H9 (cell line): ENCODE results near the gene BPIFB1. TPM values are rescaled to one million over a fixed set of nuclear protein-coding genes. Genes with fewer than 3 reads are reported as not detected.

Experiments
- DNase-seq: peaks from one replicate; pipeline ENCODE4 v3.0.0-alpha.2; 2017
- H2AFZ ChIP-seq: one replicate; pipeline ENCODE4 v1.6.1; 2013; ENCODE audit warnings: mild to moderate bottlenecking, low read length, control low read depth, moderate library complexity
- H2AK5ac ChIP-seq: 2 replicates; pipeline ENCODE4 v1.6.1; 2013; ENCODE audit warnings: low read length, control low read depth, mixed read lengths; ENCODE audit not compliant: insufficient read length
- H2BK120ac ChIP-seq: one replicate; pipeline ENCODE4 v1.6.1; 2013; ENCODE audit warnings: low read depth, mild to moderate bottlenecking, low read length, control low read depth, inconsistent platforms; ENCODE audit not compliant: poor library complexity, severe bottlenecking
- H2BK12ac ChIP-seq: 2 replicates; pipeline ENCODE4 v1.6.1; 2013; ENCODE audit warnings: low read length, control low read depth, mixed read lengths, low read depth; ENCODE audit not compliant: insufficient read length
- H2BK15ac ChIP-seq: 2 replicates; pipeline ENCODE4 v1.6.1; 2013; ENCODE audit warnings: low read depth, low read length, control low read depth
- H2BK20ac ChIP-seq: one replicate; pipeline ENCODE4 v1.6.1; 2013; ENCODE audit warnings: low read depth, mild to moderate bottlenecking, low read length, control low read depth, inconsistent platforms; ENCODE audit not compliant: poor library complexity, severe bottlenecking
- H2BK5ac ChIP-seq: 2 replicates; pipeline ENCODE4 v1.6.1; 2013; ENCODE audit warnings: low read length, control low read depth, mixed read lengths; ENCODE audit not compliant: insufficient read length
- H3K14ac ChIP-seq: 2 replicates; pipeline ENCODE4 v1.6.1; 2013; ENCODE audit warnings: low read length, control low read depth; ENCODE audit not compliant: insufficient read depth
- H3K18ac ChIP-seq: 2 replicates; pipeline ENCODE4 v1.6.1; 2013; ENCODE audit warnings: low read depth, mild to moderate bottlenecking, mixed read lengths, low read length, control low read depth; ENCODE audit not compliant: insufficient read length
- H3K23ac ChIP-seq: 2 replicates; pipeline ENCODE4 v1.6.1; 2013; ENCODE audit warnings: low read length, control low read depth, mixed read lengths, low read depth; ENCODE audit not compliant: insufficient read length
- H3K23me2 ChIP-seq: 2 replicates; pipeline ENCODE4 v1.6.1; 2013; ENCODE audit warnings: low read depth, mild to moderate bottlenecking, mixed read lengths, low read length, control low read depth; ENCODE audit not compliant: insufficient read length, poor library complexity, severe bottlenecking
- H3K27ac ChIP-seq: 2 replicates; pipeline ENCODE4 v1.5.1; 2013; ENCODE audit warnings: low read length, control low read depth, mixed read lengths, low read depth; ENCODE audit not compliant: insufficient read length
- H3K27me3 ChIP-seq: 2 replicates; pipeline ENCODE4 v1.6.1; 2013; ENCODE audit warnings: low read length, control low read depth, inconsistent platforms; ENCODE audit not compliant: insufficient read depth
- H3K4ac ChIP-seq: 2 replicates; pipeline ENCODE4 v1.6.1; 2013; ENCODE audit warnings: low read depth, mild to moderate bottlenecking, control low read depth, inconsistent platforms, low read length, moderate library complexity
- H3K4me1 ChIP-seq: 2 replicates; pipeline ENCODE4 v1.6.1; 2013; ENCODE audit warnings: low read length, control low read depth, inconsistent platforms; ENCODE audit not compliant: insufficient read depth
- H3K4me2 ChIP-seq: 2 replicates; pipeline ENCODE4 v1.6.1; 2013; ENCODE audit warnings: low read length, control low read depth, mixed read lengths; ENCODE audit not compliant: insufficient read length, insufficient read depth
- H3K56ac ChIP-seq: 2 replicates; pipeline ENCODE4 v1.6.1; 2013; ENCODE audit warnings: low read depth, mild to moderate bottlenecking, mixed read lengths, low read length, control low read depth; ENCODE audit not compliant: insufficient read length
- H3K79me1 ChIP-seq: 2 replicates; pipeline ENCODE4 v1.6.1; 2013; ENCODE audit warnings: low read depth, mild to moderate bottlenecking, moderate library complexity, low read length, control low read depth, inconsistent platforms; ENCODE audit not compliant: insufficient read depth, poor library complexity, severe bottlenecking
- H3K79me2 ChIP-seq: 2 replicates; pipeline ENCODE4 v1.6.1; 2013; ENCODE audit warnings: low read length, control low read depth, inconsistent platforms; ENCODE audit not compliant: insufficient read depth
- H3K9ac ChIP-seq: 2 replicates; pipeline ENCODE4 v1.6.1; 2013; ENCODE audit warnings: low read length, control low read depth, mixed read lengths; ENCODE audit not compliant: insufficient read length; ENCODE audit errors: extremely low read depth
- H3K9me3 ChIP-seq: one replicate; pipeline ENCODE4 v1.6.1; 2013; ENCODE audit warnings: low read depth, low read length, inconsistent platforms; ENCODE audit not compliant: control insufficient read depth
- H3T11ph ChIP-seq: one replicate; pipeline ENCODE4 v1.6.1; 2013; ENCODE audit warnings: mild to moderate bottlenecking, low read length, control low read depth, inconsistent platforms
- H4K20me1 ChIP-seq: one replicate; pipeline ENCODE4 v1.6.1; 2013; ENCODE audit not compliant: control insufficient read depth, insufficient read length, insufficient read depth
- H4K5ac ChIP-seq: 2 replicates; pipeline ENCODE4 v1.6.1; 2013; ENCODE audit warnings: low read depth, mild to moderate bottlenecking, mixed read lengths, low read length, control low read depth; ENCODE audit not compliant: insufficient read length
- H4K8ac ChIP-seq: replicated peaks from 2 replicates; pipeline ENCODE4 v1.6.1; 2013; ENCODE audit warnings: low read length, control low read depth, mixed read lengths, low read depth; ENCODE audit not compliant: insufficient read length
- H4K91ac ChIP-seq: 2 replicates; pipeline ENCODE4 v1.6.1; 2013; ENCODE audit warnings: low read depth, mild to moderate bottlenecking, moderate library complexity, mixed read lengths, low read length, control low read depth; ENCODE audit not compliant: insufficient read length
- H3K27ac Mint-ChIP-seq, 3 experiments: 2 replicates in 2 of 3; 3 replicates in 1 of 3; pipeline ENCODE4 v1.8.0; 2020 to 2021; ENCODE audit warnings: mixed read lengths in 3 of 3, mild to moderate bottlenecking in 1 of 3, moderate library complexity in 1 of 3
- H3K27me3 Mint-ChIP-seq: 2 replicates; pipeline ENCODE4 v1.8.0; 2021; ENCODE audit warnings: low read depth, mild to moderate bottlenecking, moderate library complexity, mixed read lengths
- H3K36me3 Mint-ChIP-seq, 3 experiments: 2 replicates in 2 of 3; 3 replicates in 1 of 3; pipeline ENCODE4 v1.8.0; 2020 to 2021; ENCODE audit warnings: low read depth in 3 of 3, mixed read lengths in 3 of 3; ENCODE audit not compliant: insufficient read depth in 1 of 3
- H3K4me1 Mint-ChIP-seq, 2 experiments: 2 replicates each; pipeline ENCODE4 v1.8.0; 2020; ENCODE audit warnings: mixed read lengths in 2 of 2
- H3K4me3 Mint-ChIP-seq, 2 experiments: 2 replicates in 1 of 2; 3 replicates in 1 of 2; pipeline ENCODE4 v1.8.0; 2020 to 2021; ENCODE audit warnings: mild to moderate bottlenecking in 2 of 2, mixed read lengths in 2 of 2, moderate library complexity in 1 of 2
- H3K9me3 Mint-ChIP-seq, 2 experiments: 2 replicates in 1 of 2; 3 replicates in 1 of 2; pipeline ENCODE4 v1.8.0; 2020; ENCODE audit warnings: mild to moderate bottlenecking in 2 of 2, mixed read lengths in 2 of 2, moderate library complexity in 1 of 2
- WGBS: extraction: QIAGEN DNeasy Blood & Tissue Kit; methylation state at CpG from one replicate; pipeline ENCODE4 v1.1.7; 2013; ENCODE audit warnings: missing lambda C conversion rate, low lambda C conversion rate, mixed read lengths; ENCODE audit not compliant: insufficient read length; ENCODE audit errors: extremely low coverage; 5-methylcytosine and 5-hydroxymethylcytosine counted together
- total RNA-seq: library from RNA; stranded (reverse); gene quantifications from 2 replicates; pipeline ENCODE4 v1.2.1, GENCODE V29; 2021
- TF ChIP-seq, protein P1 (sequence below): fragments of 200-600 bp; sonication (generic); conservative IDR thresholded peaks from 3 replicates; pipeline ENCODE4 v1.8.0; 2021; ENCODE audit warnings: antibody characterized with exemption, mild to moderate bottlenecking

Gene BPIFB1
- total RNA-seq, 1 experiment from 2014 or later, result not detected

DNA sequence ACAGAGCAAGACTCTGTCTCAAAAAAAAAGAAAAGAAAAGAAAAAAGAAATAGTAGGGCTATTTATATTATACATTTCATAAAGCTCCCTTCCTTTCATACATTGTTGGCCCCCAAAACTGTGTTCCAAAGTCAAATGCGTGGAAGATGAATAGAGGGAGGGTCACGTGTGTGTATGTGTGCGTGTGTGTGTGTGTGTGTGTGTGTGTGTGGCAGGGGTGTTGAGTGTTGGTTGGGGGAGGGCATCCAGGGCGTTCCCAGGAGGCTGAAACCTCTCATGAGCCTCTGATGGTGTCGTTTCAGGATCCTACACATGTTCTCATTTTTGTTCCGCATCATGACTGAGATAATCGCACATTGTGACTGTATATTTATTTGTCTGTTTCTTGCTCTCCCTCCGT is 7.8 kb upstream of the BPIFB1 start:
- no peak overlapping the region for H2BK20ac ChIP-seq
- no peak overlapping the region for H3K27ac Mint-ChIP-seq
- no peak overlapping the region for H3K56ac ChIP-seq
- no peak overlapping the region for H3K18ac ChIP-seq
- no CpG with 5 or more reads among the region's 8 CpGs for WGBS
- no peak overlapping the region for H3K27ac ChIP-seq
- H4K5ac ChIP-seq, result no peak overlapping the region
- DNase-seq, result no peak
- H3K4ac ChIP-seq, result no peak overlapping the region
- no peak overlapping the region for H4K8ac ChIP-seq
- no peaks in the 10 kb centered on the region for H3K9me3 Mint-ChIP-seq
- no peak overlapping the region for H3K23ac ChIP-seq
- H4K91ac ChIP-seq, result no peak overlapping the region
- TF ChIP-seq, protein P1, sequence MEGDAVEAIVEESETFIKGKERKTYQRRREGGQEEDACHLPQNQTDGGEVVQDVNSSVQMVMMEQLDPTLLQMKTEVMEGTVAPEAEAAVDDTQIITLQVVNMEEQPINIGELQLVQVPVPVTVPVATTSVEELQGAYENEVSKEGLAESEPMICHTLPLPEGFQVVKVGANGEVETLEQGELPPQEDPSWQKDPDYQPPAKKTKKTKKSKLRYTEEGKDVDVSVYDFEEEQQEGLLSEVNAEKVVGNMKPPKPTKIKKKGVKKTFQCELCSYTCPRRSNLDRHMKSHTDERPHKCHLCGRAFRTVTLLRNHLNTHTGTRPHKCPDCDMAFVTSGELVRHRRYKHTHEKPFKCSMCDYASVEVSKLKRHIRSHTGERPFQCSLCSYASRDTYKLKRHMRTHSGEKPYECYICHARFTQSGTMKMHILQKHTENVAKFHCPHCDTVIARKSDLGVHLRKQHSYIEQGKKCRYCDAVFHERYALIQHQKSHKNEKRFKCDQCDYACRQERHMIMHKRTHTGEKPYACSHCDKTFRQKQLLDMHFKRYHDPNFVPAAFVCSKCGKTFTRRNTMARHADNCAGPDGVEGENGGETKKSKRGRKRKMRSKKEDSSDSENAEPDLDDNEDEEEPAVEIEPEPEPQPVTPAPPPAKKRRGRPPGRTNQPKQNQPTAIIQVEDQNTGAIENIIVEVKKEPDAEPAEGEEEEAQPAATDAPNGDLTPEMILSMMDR, result no peak
- H2BK12ac ChIP-seq, result no peak overlapping the region
- no peaks in the 10 kb centered on the region; the same call in 1 of the 2 replicates for H3K4me1 ChIP-seq
- H2BK5ac ChIP-seq, result no peak overlapping the region
- peaks cover 17% of the 10 kb centered on the region for H3K27me3 Mint-ChIP-seq
- H3K4me1 Mint-ChIP-seq, result peaks cover 19 to 24% of the 10 kb centered on the region in 2 experiments
- H4K20me1 ChIP-seq, result peaks cover 2% of the 10 kb centered on the region
- H3K9ac ChIP-seq, result no peak overlapping the region
- no peaks in the 10 kb centered on the region for H3K23me2 ChIP-seq
- H2AK5ac ChIP-seq, result no peak overlapping the region
- H2BK15ac ChIP-seq, result no peak overlapping the region
- H3K9me3 ChIP-seq, result no peaks in the 10 kb centered on the region
- no peaks in the 10 kb centered on the region for H3K79me2 ChIP-seq
- no peak overlapping the region for H2BK120ac ChIP-seq
- H3K4me2 ChIP-seq, result no peak overlapping the region
- no peaks in the 10 kb centered on the region for H3K79me1 ChIP-seq
- H2AFZ ChIP-seq, result no peak overlapping the region
- H3T11ph ChIP-seq, result no peak overlapping the region
- H3K36me3 Mint-ChIP-seq, result no peaks in the 10 kb centered on the region
- H3K4me3 Mint-ChIP-seq, result no peak overlapping the region
- H3K27me3 ChIP-seq, result no peaks in the 10 kb centered on the region
- no peak overlapping the region for H3K14ac ChIP-seq
